ENCODE results near the gene MIR17HG. TPM values are rescaled to one million over a fixed set of nuclear protein-coding genes. Genes with fewer than 3 reads are reported as not detected.

Gene MIR17HG
- total RNA-seq, 1 experiment from 2014 or later: 8.1 TPM

- H3K4me1 Mint-ChIP-seq (ENCODE audit: insufficient read depth, unreplicated experiment): peaks cover 5% of the 10 kb centered on the region
- no peak overlapping the region for H3K27ac Mint-ChIP-seq (ENCODE audit: low read depth, unreplicated experiment)
- intact Hi-C loops (cut with micrococcal nuclease): no loop called here
- no peak for DNase-seq (ENCODE audit: unreplicated experiment)
- BruUV-seq (replicated peaks): no TSS peak
- no peaks in the 10 kb centered on the region for H3K27me3 Mint-ChIP-seq (ENCODE audit: insufficient read depth, unreplicated experiment)
- TF ChIP-seq CTCF (IDR thresholded peaks at IDR 0.05; ENCODE audit: unreplicated experiment): no peak
- H3K4me3 Mint-ChIP-seq (ENCODE audit: unreplicated experiment): no peak overlapping the region
- no peaks in the 10 kb centered on the region for H3K36me3 Mint-ChIP-seq (ENCODE audit: insufficient read depth, unreplicated experiment)
- H3K9me3 Mint-ChIP-seq (ENCODE audit: unreplicated experiment): no peaks in the 10 kb centered on the region
- POLR2A ChIA-PET: no interaction called here
- CTCF ChIA-PET: no interaction called here
These were observed 20.6 kb downstream of the MIR17HG start for GRCh38 chr13:91368101-91368500.

- Mint-ChIP-seq H3K27ac (ENCODE audit: low read depth, unreplicated experiment) (no peak overlapping the region), H3K27me3 (ENCODE audit: insufficient read depth, unreplicated experiment) (no peaks in the 10 kb centered on the region), H3K4me1 (ENCODE audit: insufficient read depth, unreplicated experiment) (peaks cover 5% of the 10 kb centered on the region), H3K9me3 (ENCODE audit: unreplicated experiment) (no peaks in the 10 kb centered on the region), H3K4me3 (ENCODE audit: unreplicated experiment) (no peak overlapping the region), H3K36me3 (ENCODE audit: insufficient read depth, unreplicated experiment) (no peaks in the 10 kb centered on the region)
- DNase-seq (ENCODE audit: unreplicated experiment): no peak
- intact Hi-C loops (cut with micrococcal nuclease): no loop called here
- ChIA-PET POLR2A (no interaction called here), CTCF (interaction anchor here (1.5 kb wide), 1 partner anchor 11 kb away, joined by 3 read pairs; no protein-coding TSS in a partner anchor)
- TF ChIP-seq CTCF (IDR thresholded peaks at IDR 0.05; ENCODE audit: unreplicated experiment): no peak
- BruUV-seq (replicated peaks): no TSS peak
These were observed 21.4 kb downstream of the MIR17HG start for GRCh38 chr13:91368676-91369440.

GRCh38 chr13:91369441-91369831, 21.9 kb downstream of the MIR17HG start:
- no peaks in the 10 kb centered on the region for H3K36me3 Mint-ChIP-seq (ENCODE audit: insufficient read depth, unreplicated experiment)
- DNase-seq (ENCODE audit: unreplicated experiment): no peak
- H3K27ac Mint-ChIP-seq (ENCODE audit: low read depth, unreplicated experiment): no peak overlapping the region
- intact Hi-C loops (cut with micrococcal nuclease): no loop called here
- ChIA-PET CTCF (interaction anchor here (0.7 to 1.5 kb wide), 3 partner anchors 9 to 351 kb away, joined by 3 to 4 read pairs (median 3); no protein-coding TSS in a partner anchor), POLR2A (interaction anchor here (1.2 kb wide), 1 partner anchor 11 kb away, joined by 4 read pairs; no protein-coding TSS in a partner anchor)
- peaks cover 5% of the 10 kb centered on the region for H3K4me1 Mint-ChIP-seq (ENCODE audit: insufficient read depth, unreplicated experiment)
- BruUV-seq (replicated peaks): no TSS peak
- no peak overlapping the region for H3K4me3 Mint-ChIP-seq (ENCODE audit: unreplicated experiment)
- no peaks in the 10 kb centered on the region for H3K9me3 Mint-ChIP-seq (ENCODE audit: unreplicated experiment)
- H3K27me3 Mint-ChIP-seq (ENCODE audit: insufficient read depth, unreplicated experiment): no peaks in the 10 kb centered on the region
- no peak for TF ChIP-seq CTCF (IDR thresholded peaks at IDR 0.05; ENCODE audit: unreplicated experiment)

- no TSS peak for BruUV-seq (replicated peaks)
- ChIA-PET CTCF (interaction anchor here (0.9 kb wide), 1 partner anchor 11 kb away, joined by 4 read pairs; no protein-coding TSS in a partner anchor), POLR2A (interaction anchor here (1.2 kb wide), 1 partner anchor 12 kb away, joined by 4 read pairs; no protein-coding TSS in a partner anchor)
- no peak for DNase-seq (ENCODE audit: unreplicated experiment)
- Mint-ChIP-seq H3K27ac (ENCODE audit: low read depth, unreplicated experiment) (no peak overlapping the region), H3K27me3 (ENCODE audit: insufficient read depth, unreplicated experiment) (no peaks in the 10 kb centered on the region), H3K4me1 (ENCODE audit: insufficient read depth, unreplicated experiment) (peaks cover 5% of the 10 kb centered on the region), H3K9me3 (ENCODE audit: unreplicated experiment) (no peaks in the 10 kb centered on the region), H3K4me3 (ENCODE audit: unreplicated experiment) (no peak overlapping the region), H3K36me3 (ENCODE audit: insufficient read depth, unreplicated experiment) (no peaks in the 10 kb centered on the region)
- TF ChIP-seq CTCF (IDR thresholded peaks at IDR 0.05; ENCODE audit: unreplicated experiment): no peak
- intact Hi-C loops (cut with micrococcal nuclease): no loop called here
These were observed 23.0 kb downstream of the MIR17HG start for GRCh38 chr13:91370501-91370900.

Measured in MCF 10A (cell line).